Lung (tissue), 12 donors: ENCODE results near the gene TIFAB. TPM values are rescaled to one million over a fixed set of nuclear protein-coding genes. Genes with fewer than 3 reads are reported as not detected.

Experiments used
- ATAC-seq: fragments of 200-7000 bp; cut with Tn5 transposase; one replicate; pipeline ENCODE4 v1.9.1; 2020; ENCODE audit warnings: moderate number of reproducible peaks; ENCODE audit not compliant: insufficient read depth, low FRiP score
- DNase-seq, 3 donors: peaks; one replicate each; pipeline ENCODE4 v3.0.0-alpha.2; 2013 to 2017
- H3K27ac ChIP-seq, 2 donors: one replicate each; pipeline ENCODE4 v1.5.1; 2013; ENCODE audit warnings: mild to moderate bottlenecking in 2 of 2, moderate library complexity in 2 of 2, control low read depth in 1 of 2, inconsistent platforms in 1 of 2, low read depth in 1 of 2, low read length in 1 of 2
- H3K27me3 ChIP-seq, 3 donors: one replicate each; pipeline ENCODE4 v1.5.1; 2013; ENCODE audit warnings: low read length in 2 of 3; ENCODE audit not compliant: control insufficient read depth in 3 of 3, insufficient read depth in 3 of 3
- H3K36me3 ChIP-seq, 4 donors: one replicate each; pipeline ENCODE4 v1.5.1; 2013; ENCODE audit warnings: low read length in 4 of 4, mild to moderate bottlenecking in 1 of 4, moderate library complexity in 1 of 4; ENCODE audit not compliant: control insufficient read depth in 4 of 4, insufficient read depth in 4 of 4
- H3K4me1 ChIP-seq, 5 donors: one replicate each; pipeline ENCODE4 v1.5.1; 2013; ENCODE audit warnings: low read length in 5 of 5, mild to moderate bottlenecking in 2 of 5, moderate library complexity in 1 of 5; ENCODE audit not compliant: control insufficient read depth in 5 of 5, insufficient read depth in 5 of 5
- H3K4me3 ChIP-seq: one replicate; pipeline ENCODE4 v1.5.1; 2013; ENCODE audit warnings: mild to moderate bottlenecking, control low read depth, moderate library complexity
- H3K9ac ChIP-seq, 2 donors: one replicate each; pipeline ENCODE4 v1.5.1; 2013; ENCODE audit warnings: low read length in 2 of 2, control low read depth in 1 of 2; ENCODE audit not compliant: insufficient read depth in 1 of 2
- H3K9me3 ChIP-seq, 4 donors: one replicate each; pipeline ENCODE4 v1.5.1; 2013; ENCODE audit warnings: low read length in 3 of 4, mild to moderate bottlenecking in 1 of 4, moderate library complexity in 1 of 4; ENCODE audit not compliant: control insufficient read depth in 4 of 4, insufficient read depth in 3 of 4
- WGBS, 2 donors: extraction: QIAGEN DNeasy Blood & Tissue Kit; methylation state at CpG; one replicate each; pipeline ENCODE4 v1.1.7; 2013; 5-methylcytosine and 5-hydroxymethylcytosine counted together
- polyA plus RNA-seq, 2 donors: library from polyadenylated mRNA; stranded (reverse); fragments of 200-250 nt; gene quantifications; one replicate each; pipeline ENCODE4 v1.2.1, GENCODE V29; 2013
- total RNA-seq, 2 donors: library from RNA; depleted of rRNA in 1 of 2; stranded (reverse); fragments of >200 nt in 1 of 2; gene quantifications; one replicate each; pipeline ENCODE4 v1.2.1, GENCODE V29; 2014 to 2021
- TF ChIP-seq, protein P1 (sequence below): IDR thresholded peaks from 2 replicates; pipeline ENCODE4 v1.5.1; 2012; ENCODE audit warnings: mild to moderate bottlenecking; ENCODE audit errors: control extremely low read depth, extremely low read depth
- donor health status: control.
- donor health status: control.
- donor health status: Bipolar disorder and iron deficiency.
- donor health status: healthy.
- donor health status: DM: yes; HTN: yes; CAD: no.

TIFAB gene
- total and polyA plus RNA-seq, 4 donors, result 0.15 to 0.88 (median 0.35) TPM

DNA sequence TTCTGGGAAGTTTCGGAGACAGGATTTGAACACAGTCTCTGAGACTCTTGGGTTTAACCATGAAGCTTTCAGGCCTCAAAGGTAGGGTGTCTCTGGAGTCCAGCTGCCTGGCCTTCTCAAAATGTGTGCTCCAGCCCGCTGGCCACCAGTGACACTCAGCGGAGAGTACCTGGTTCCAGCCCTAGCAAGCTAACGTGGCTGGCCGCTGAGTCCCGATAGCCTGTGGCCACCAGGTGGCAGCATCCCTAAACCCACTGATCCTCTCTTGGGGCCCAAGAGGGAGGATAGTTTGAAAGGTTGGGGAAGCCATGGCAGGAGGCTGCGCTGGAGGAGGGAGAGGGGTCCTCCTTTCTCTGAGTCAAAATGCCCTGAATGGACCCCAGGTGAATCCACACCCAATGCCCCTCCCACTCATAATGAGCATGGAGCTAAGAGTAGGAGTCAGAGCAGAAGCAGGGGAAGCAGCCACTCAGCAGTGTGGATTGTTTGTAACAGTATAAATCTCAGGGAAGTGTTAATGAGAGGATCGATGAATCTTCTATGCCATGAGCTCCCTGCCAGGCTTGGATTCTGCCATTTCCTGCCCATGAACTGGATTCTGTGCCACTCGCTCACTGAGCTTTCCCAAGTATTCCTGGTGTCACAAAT lies 5.4 kb upstream of the TIFAB start:
- TF ChIP-seq, protein P1, sequence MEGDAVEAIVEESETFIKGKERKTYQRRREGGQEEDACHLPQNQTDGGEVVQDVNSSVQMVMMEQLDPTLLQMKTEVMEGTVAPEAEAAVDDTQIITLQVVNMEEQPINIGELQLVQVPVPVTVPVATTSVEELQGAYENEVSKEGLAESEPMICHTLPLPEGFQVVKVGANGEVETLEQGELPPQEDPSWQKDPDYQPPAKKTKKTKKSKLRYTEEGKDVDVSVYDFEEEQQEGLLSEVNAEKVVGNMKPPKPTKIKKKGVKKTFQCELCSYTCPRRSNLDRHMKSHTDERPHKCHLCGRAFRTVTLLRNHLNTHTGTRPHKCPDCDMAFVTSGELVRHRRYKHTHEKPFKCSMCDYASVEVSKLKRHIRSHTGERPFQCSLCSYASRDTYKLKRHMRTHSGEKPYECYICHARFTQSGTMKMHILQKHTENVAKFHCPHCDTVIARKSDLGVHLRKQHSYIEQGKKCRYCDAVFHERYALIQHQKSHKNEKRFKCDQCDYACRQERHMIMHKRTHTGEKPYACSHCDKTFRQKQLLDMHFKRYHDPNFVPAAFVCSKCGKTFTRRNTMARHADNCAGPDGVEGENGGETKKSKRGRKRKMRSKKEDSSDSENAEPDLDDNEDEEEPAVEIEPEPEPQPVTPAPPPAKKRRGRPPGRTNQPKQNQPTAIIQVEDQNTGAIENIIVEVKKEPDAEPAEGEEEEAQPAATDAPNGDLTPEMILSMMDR, result peak; percentile 34
- H3K9me3 ChIP-seq, result peaks cover 0 to 2% (median 0%) of the 10 kb centered on the region in 4 donors
- H3K9ac ChIP-seq, result no peak overlapping the region
- no peak overlapping the region for H3K4me3 ChIP-seq
- no peaks in the 10 kb centered on the region for H3K27me3 ChIP-seq
- no peaks in the 10 kb centered on the region for H3K36me3 ChIP-seq
- peaks cover 0 to 25% (median 9%) of the 10 kb centered on the region in 5 donors for H3K4me1 ChIP-seq
- DNase-seq, result peak; percentile 63 to 70 (median 68)
- 48 to 51% methylated on average over 9 of the region's 9 CpGs for WGBS, 2 donors
- H3K27ac ChIP-seq, result no peak overlapping the region
- ATAC-seq, result peak; percentile 42

DNA sequence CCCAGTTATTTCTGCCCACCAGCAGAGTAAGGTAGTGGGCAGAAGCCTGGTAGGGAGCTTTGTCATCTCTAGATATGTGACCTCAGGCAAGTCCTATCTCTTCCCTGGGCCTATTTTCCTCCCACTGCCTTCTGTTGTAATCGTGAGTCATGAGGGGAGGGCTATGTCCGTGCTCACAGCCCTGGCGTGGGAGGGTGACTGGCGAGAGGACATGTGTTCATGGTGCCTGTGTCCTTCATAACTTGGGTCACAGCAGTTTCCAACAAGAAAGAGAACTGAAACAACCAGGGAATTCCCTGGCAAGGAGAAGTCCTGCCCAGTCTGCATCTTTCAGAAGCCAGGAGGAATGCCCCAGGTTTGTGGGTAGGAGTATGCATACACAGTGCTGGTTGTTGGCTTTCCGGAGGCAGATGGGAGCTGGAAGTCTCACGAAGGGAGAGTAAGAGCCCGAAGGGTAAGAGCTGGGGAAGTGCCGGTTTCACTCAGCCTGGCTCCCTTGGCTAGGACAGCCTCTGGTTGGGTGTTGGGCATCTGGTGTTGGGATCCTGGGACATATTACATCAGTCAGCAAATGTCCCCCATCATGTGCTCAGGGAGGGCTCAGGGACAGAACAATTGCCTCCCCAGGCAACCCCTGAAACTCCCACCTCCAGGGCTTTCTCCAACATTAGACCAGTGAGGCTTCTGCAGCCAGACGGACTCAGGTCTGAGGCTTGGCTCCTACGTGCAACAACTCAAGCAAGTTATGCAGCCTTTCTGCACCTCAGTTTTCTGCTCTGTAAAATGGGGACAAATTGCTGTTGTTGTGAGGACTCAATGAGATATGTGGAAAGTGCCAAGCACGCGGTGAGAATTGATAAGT lies 4.3 kb upstream of the TIFAB start:
- H3K4me3 ChIP-seq, result no peak overlapping the region
- no peaks in the 10 kb centered on the region for H3K36me3 ChIP-seq
- H3K4me1 ChIP-seq, result peaks cover 0 to 22% (median 8%) of the 10 kb centered on the region in 5 donors
- WGBS, 2 donors, result 73 to 78% methylated on average over 12 of the region's 12 CpGs
- ATAC-seq, result peak; percentile 75
- no peak overlapping the region for H3K9ac ChIP-seq
- TF ChIP-seq, protein P1, result no peak
- DNase-seq, result peak in 1 of 3 donors; percentile 20
- no peaks in the 10 kb centered on the region for H3K27me3 ChIP-seq
- peaks cover 0 to 3% (median 0%) of the 10 kb centered on the region in 4 donors for H3K9me3 ChIP-seq
- H3K27ac ChIP-seq, result peak overlapping the region in 1 of 2 donors; percentile 7

DNA sequence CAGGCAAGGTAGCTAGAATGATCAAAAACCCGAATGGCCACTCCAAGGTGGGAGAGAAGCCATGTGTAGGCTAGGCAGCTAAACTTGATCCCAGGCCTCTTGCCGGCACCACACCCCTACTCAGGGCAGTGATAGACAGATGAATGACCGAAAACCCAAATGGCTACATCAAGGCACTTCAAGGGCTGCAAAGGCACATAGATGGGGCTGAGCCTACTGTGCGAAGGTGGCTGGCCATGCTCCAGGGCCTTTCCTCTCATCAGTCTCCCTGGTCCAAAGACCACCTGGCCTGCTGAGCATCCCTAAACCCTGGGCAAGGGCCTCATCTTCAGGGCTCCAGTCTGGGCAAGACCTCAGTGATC lies 3.7 kb upstream of the TIFAB start:
- TF ChIP-seq, protein P1, result no peak
- Histone ChIP-seq H3K4me1 (peaks cover 0 to 22% (median 8%) of the 10 kb centered on the region in 5 donors), H3K9ac (no peak overlapping the region), H3K4me3 (no peak overlapping the region), H3K27me3 (no peaks in the 10 kb centered on the region), H3K9me3 (peaks cover 0 to 3% (median 0%) of the 10 kb centered on the region in 4 donors), H3K27ac (peak overlapping the region in 1 of 2 donors; percentile 7), H3K36me3 (no peaks in the 10 kb centered on the region)
- ATAC-seq, result no peak
- WGBS, 2 donors, result 77 to 85% methylated on average over 4 of the region's 4 CpGs
- DNase-seq, result no peak
